HG02870 (cell line): ENCODE measurements around the gene OSGIN1.

Experiments
- ATAC-seq: cut with Tn5 transposase; IDR thresholded peaks from one replicate; pipeline ENCODE4 v1.9.1; 2021; ENCODE audit warnings: mild to moderate bottlenecking, moderate library complexity; ENCODE audit not compliant: unreplicated experiment

The OSGIN1 gene

GRCh38 chr16:83969771-83970429 is 16.9 kb downstream of the OSGIN1 start:
- no peak for ATAC-seq

DNA sequence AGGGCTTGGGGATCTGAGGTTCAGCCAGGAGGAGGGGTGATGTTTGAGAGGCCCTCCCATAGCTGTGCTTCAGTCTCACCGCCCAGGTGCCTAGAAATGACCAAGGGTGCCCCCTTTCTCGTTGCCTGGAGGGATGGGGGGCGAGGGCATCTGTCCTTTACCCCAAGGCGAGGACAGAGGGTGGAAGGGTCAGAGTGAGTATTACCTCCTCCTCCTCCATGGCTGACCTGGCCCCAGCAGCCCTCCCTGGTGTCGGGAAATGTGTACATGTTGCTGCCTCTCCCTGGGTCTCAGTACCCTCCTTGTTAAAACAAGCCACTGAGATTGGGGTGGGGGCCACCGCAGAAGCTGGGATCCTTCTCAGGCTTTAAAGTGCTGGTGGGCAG is 17.4 kb downstream of the OSGIN1 start:
- no peak for ATAC-seq

DNA sequence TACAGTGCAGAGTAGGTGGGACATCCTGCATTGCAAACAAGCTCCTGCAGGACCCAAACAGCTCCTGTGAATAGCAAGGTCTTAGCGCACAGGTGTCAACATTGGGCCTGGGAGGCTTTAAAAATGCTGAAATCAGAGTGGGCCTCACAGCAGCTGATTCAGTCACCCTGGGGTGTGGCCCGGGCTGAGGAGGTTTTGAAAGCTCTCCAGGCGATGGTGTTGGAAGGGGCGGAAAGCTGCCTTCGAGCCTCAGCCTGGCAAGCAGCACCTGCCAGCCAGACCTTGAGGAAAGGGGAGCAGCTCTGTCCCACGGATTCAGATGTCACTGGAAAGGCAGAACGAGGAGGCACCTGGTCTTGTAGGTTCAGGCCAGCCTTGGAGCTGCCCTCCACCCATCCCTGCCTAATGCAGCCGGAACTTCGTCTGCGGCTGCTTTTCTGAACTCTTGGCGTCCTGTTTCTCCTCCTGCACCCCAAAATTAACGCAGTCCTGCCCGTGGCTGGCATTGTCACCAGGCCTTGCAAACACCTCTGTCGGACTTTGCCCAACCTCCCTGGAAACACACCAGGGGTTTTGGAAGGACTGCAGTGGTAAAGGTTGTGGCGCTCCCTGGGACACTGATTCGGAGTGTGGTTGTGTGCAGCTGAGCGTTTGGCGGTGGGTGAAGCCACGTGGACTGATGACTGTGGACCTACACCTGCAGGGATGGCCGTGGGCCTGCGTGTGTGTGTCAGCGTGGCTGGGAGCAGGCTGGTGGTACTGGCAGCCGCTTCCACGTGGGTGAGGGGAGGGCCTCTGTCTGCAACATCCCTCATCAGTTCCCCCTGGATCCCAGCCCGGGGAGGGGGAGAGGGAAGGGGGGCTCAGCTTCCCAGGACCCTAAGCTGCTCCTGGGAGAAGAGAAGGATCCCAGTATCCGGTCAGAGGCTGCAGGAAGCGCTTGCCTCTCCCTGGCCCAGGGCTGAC is 18.4 kb downstream of the OSGIN1 start:
- ATAC-seq: no peak

GRCh38 chr16:83972256-83973008 is 19.4 kb downstream of the OSGIN1 start:
- ATAC-seq: no peak

GRCh38 chr16:83973077-83973476 is 20.0 kb downstream of the OSGIN1 start:
- no peak for ATAC-seq

DNA sequence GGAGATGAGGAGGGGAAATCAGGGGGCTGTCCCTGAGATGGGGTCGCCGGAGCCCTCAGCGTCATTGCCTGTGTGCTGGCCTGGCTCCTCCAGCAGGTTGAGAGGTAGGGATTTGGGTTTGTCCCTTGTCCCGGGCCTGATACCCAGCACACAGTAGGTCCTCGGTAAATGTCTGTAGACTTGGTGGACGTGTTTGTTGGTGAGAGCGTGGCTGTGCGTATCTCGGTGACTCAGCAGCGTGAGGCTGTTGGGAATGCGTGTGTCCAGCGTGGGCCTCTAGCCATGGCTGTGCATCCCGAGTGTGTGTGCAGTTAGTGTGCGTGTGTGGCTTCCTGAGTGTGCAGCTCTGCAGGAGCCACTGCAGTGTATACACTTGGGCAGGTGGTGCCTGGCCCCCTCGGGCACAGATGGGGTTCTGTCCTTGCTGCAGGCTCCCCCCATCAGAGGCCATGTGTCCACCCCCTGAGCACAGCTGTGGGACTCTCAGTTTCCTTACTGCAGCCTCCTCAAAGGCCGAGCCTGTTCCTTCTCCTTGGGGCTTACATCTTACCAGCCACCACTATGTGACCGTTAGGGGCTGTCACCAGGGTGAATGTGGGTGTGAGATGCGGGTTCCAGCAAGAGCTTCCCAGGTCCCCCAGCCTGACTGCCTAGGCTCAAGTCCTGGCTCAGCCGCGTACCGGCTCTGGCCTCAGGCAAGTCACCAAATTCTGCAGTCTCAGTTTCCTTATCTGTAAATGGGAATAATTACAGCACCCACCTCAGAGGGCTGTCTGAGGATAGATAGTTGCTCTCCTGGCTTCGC is 20.7 kb downstream of the OSGIN1 start:
- no peak for ATAC-seq

DNA sequence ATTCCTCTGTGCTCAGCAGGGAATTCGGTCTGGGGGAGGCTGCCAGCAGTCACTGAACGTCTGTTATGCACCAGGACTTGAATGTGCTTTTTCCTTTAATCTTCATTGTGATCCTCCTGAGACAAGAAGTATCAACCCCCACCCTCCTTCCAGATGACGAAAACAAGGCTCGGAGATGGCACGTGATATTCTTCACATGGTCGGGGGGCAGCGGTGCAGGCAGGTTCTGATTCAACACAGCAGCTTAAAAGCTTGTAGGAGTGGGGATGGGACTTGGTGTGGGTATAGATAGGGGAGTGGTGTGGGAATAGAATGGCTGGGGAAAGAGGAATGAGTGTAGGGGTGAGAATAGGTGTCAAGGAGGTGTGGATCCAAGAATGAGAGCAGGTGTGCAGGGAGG is 21.4 kb downstream of the OSGIN1 start:
- no peak for ATAC-seq

GRCh38 chr16:83975590-83976260 is 22.7 kb downstream of the OSGIN1 start:
- ATAC-seq: no peak

DNA sequence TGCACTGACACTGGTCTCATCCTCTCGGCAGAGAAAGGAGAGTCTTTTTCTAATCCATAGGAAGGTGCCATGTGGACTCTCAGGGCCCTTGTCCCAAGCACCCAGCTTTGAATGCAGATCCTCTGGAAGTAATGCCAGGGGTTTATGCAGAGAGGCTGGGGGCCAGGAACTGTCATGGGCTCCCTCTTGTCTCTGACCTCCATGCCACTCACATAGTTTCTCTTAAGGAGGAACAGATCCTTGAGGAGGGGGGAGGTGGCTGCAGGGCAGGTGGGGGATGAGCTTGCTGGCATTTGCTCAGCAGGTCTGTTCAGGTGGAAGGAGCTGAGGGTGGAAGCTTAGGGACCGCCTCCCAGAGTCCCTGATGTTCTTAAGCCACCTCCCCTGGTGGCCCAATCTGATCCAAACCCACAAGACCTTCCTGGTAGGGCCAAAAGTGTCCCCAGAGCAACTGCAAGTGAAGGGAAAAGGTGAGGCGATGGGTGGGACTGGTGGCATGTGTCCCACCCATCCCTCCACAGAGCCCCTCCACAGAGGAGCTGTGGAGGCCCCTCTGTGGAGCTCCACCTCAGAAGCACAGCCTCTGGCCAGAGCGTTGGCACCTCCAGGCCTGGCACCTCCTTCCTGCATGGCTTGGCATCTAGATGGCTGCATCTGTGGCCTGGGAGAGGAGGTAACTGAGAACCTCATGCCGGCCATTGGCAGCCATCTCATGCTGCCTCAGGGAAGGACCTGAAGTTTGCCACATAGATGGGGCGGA is 24.2 kb downstream of the OSGIN1 start:
- ATAC-seq: no peak

- ATAC-seq: no peak
These were observed 25.4 kb downstream of the OSGIN1 start for GRCh38 chr16:83978401-83978904.

DNA sequence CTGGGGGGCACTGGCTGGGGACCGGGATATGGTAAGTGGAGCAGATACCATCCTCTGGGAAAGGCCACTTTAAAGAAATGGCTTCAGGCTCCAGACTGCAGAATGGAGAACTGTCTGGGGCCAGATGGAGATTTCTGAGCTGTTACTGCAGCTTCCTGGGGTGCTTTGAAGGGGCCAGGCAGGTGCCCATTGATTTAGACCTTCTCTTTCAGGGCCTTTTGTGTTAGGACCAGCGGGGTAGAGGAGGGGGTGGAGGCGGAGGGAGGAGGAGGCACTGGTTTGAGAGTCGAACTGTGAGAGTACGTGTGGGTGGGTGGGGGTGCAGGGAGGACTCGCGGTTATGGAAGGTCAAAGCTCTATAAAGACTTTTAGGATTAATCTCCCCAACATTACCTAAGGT is 26.4 kb downstream of the OSGIN1 start:
- no peak for ATAC-seq

- no peak for ATAC-seq
These were observed 27.8 kb downstream of the OSGIN1 start for GRCh38 chr16:83980794-83981193.

GRCh38 chr16:83981799-83982198 is 28.8 kb downstream of the OSGIN1 start:
- ATAC-seq: no peak

DNA sequence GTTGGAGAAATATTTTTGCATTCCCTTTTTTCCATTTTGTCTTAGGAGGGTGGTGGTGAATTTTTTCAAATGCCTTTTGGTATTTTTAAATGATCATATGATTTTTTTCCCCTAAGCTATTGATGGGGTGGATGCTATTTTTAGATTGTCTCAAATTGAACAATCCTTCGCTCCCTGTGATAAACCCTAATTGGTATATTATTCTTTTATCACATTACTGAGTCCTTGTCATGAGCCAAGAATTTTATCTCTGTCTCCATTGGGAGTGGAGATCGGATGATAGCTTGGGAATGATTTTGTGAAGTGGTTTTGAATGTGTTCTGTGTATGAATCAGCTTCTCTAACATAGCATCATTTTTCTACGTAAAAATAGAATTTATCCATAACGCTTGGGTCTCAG is 30.5 kb downstream of the OSGIN1 start:
- no peak for ATAC-seq

- ATAC-seq: no peak
These were observed 36.3 kb downstream of the OSGIN1 start for GRCh38 chr16:83989300-83989699.

GRCh38 chr16:83990492-83990891 is 37.5 kb downstream of the OSGIN1 start:
- ATAC-seq: no peak

GRCh38 chr16:83992624-83993023 is 39.6 kb downstream of the OSGIN1 start:
- ATAC-seq: no peak

DNA sequence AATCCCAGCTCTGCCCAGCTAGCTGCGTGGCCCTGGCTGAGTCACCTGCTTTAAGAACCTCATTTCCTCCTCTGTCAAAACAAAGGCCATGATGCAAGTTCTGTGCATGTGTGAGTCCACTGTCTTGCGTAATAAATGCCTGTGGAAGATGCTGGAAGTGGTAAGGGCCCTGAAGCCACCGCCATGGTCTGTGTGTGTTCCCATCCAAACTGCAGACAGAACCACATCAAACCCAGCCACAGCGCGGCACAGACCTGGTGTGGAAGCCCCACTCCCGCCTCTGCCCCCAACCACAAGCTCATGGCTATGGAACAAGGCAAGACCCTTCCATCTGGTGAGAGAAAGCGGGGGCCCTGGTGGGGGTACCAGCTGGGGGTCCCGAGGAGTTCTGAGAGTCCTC is 41.0 kb downstream of the OSGIN1 start:
- ATAC-seq: no peak

DNA sequence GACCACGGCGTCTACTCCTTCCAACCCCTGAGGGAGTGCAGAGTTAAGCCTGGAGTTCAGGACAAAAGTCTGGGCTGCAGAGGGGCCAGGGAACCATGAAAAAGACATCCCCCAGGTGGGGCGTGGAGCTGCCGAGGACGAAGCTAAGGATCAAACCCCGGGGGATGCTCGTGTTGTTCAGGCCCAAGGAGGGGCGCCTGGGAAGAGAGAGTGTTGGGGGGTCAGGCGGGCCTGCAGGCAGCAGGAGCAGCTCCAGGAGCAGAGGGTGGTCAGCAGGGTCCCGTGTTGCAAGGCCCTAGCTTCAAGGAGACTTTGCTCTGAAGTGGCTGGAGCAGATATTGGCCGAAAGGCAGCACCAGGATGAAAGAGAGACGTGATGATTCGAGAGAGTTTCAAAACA is 41.7 kb downstream of the OSGIN1 start:
- ATAC-seq: no peak
